Colonic mucosa (tissue), 4 donors: ENCODE data around the gene RNF4. TPM values are rescaled to one million over a fixed set of nuclear protein-coding genes. Genes with fewer than 3 reads are reported as not detected.
A peak's percentile ranks its signal among the peaks of the same experiment; 100 is the strongest.

Experiments
- DNase-seq: peaks from one replicate; pipeline ENCODE4 v3.0.0-alpha.2; 2020
- H3K27ac ChIP-seq: fragments of 200-600 bp; one replicate; pipeline ENCODE4 v1.8.0; 2021
- H3K27me3 ChIP-seq: fragments of 200-600 bp; one replicate; pipeline ENCODE4 v1.8.0; 2021
- H3K36me3 ChIP-seq: fragments of 200-600 bp; one replicate; pipeline ENCODE4 v1.8.0; 2021
- H3K4me1 ChIP-seq: fragments of 200-600 bp; one replicate; pipeline ENCODE4 v1.8.0; 2021; ENCODE audit warnings: mild to moderate bottlenecking
- H3K4me3 ChIP-seq: fragments of 200-600 bp; one replicate; pipeline ENCODE4 v1.8.0; 2021
- H3K9ac ChIP-seq, 2 donors: one replicate each; pipeline ENCODE4 v1.7.0; 2013; ENCODE audit warnings: control low read depth in 2 of 2, low read depth in 2 of 2, low read length in 2 of 2
- H3K9me3 ChIP-seq: fragments of 200-600 bp; one replicate; pipeline ENCODE4 v1.8.0; 2021
- CTCF ChIP-seq: fragments of 200-600 bp; IDR thresholded peaks from one replicate; pipeline ENCODE4 v1.8.0; 2022; ENCODE audit warnings: antibody characterized with exemption, mild to moderate bottlenecking
- intact Hi-C: fragments of 100-400 bp; cut with DNase I; formaldehyde crosslinking; loops from one replicate; pipeline ENCODE4 v1.14.1; 2022
- total RNA-seq, 2 donors: library from RNA; stranded (reverse); fragmentation: NEBNext Ultra II Directional in 1 of 2; extraction: Animal tissue kit (Norgen Biotek cat#: 25700) in 1 of 2; gene quantifications; one replicate each; pipeline ENCODE4 v1.2.1, GENCODE V29; 2021
- donor health status: healthy.
- donor health status: DM: no; HTN: no; CAD: no.
- donor health status: DM: no; HTN: no; CAD: no.

RNF4 gene
- 10 to 100 TPM; 50.1 to 51.1 TPM for total RNA-seq

- intact Hi-C loops: no loop called here
- H3K4me1 ChIP-seq: peaks cover 14% of the 10 kb centered on the region
- DNase-seq: peak; percentile 98
- H3K36me3 ChIP-seq: peaks cover 8% of the 10 kb centered on the region
- no peaks in the 10 kb centered on the region for H3K9me3 ChIP-seq
- peak within 1 kb of the TSS; percentile 98 for H3K4me3 ChIP-seq
- H3K9ac ChIP-seq: peak within 1 kb of the TSS; percentile 93 to 96
- TF ChIP-seq CTCF: no peak
- peak within 1 kb of the TSS; percentile 96 for H3K27ac ChIP-seq
- no peaks in the 10 kb centered on the region for H3K27me3 ChIP-seq
Observed at GRCh38 chr4:2468456-2469191, at the start of gene RNF4. RNF4 (plus strand) TSS chr4:2469106; CDS start chr4:2490494, 21,388 bp downstream.

GRCh38 chr4:2419814-2420213, 49.1 kb upstream of the RNF4 start:
- no peaks in the 10 kb centered on the region for H3K27me3 ChIP-seq
- intact Hi-C loops: no loop called here
- TF ChIP-seq CTCF: no peak
- no peak overlapping the region for H3K27ac ChIP-seq
- peaks cover 8% of the 10 kb centered on the region for H3K4me1 ChIP-seq
- H3K36me3 ChIP-seq: no peaks in the 10 kb centered on the region
- H3K9ac ChIP-seq: peak overlapping the region in 1 of 2 donors; percentile 59
- no peak overlapping the region for H3K4me3 ChIP-seq
- no peaks in the 10 kb centered on the region for H3K9me3 ChIP-seq
- DNase-seq: no peak

- H3K9ac ChIP-seq: no peak overlapping the region
- intact Hi-C loops: no loop called here
- H3K36me3 ChIP-seq: no peaks in the 10 kb centered on the region
- no peaks in the 10 kb centered on the region for H3K27me3 ChIP-seq
- H3K9me3 ChIP-seq: no peaks in the 10 kb centered on the region
- peaks cover 5% of the 10 kb centered on the region for H3K4me1 ChIP-seq
- H3K4me3 ChIP-seq: no peak overlapping the region
- H3K27ac ChIP-seq: no peak overlapping the region
- DNase-seq: no peak
- no peak for TF ChIP-seq CTCF
Observed at GRCh38 chr4:2421928-2422327, 47.0 kb upstream of the RNF4 start.

- Histone ChIP-seq H3K27me3 (no peaks in the 10 kb centered on the region), H3K27ac (no peak overlapping the region), H3K9ac (no peak overlapping the region), H3K36me3 (no peaks in the 10 kb centered on the region), H3K4me3 (no peak overlapping the region), H3K4me1 (peaks cover 5% of the 10 kb centered on the region), H3K9me3 (no peaks in the 10 kb centered on the region)
- intact Hi-C loops: no loop called here
- no peak for TF ChIP-seq CTCF
- no peak for DNase-seq
Observed at GRCh38 chr4:2423066-2423465, 45.8 kb upstream of the RNF4 start.

- peaks cover 5% of the 10 kb centered on the region for H3K4me1 ChIP-seq
- no peak for TF ChIP-seq CTCF
Observed at GRCh38 chr4:2423695-2424094, 45.2 kb upstream of the RNF4 start.

More at GRCh38 chr4:2423695-2424094, 45.2 kb upstream of the RNF4 start:
- H3K9ac ChIP-seq: no peak overlapping the region
- no peaks in the 10 kb centered on the region for H3K36me3 ChIP-seq
- no peaks in the 10 kb centered on the region for H3K27me3 ChIP-seq
- H3K9me3 ChIP-seq: no peaks in the 10 kb centered on the region
- no peak for DNase-seq
- no peak overlapping the region for H3K4me3 ChIP-seq
- H3K27ac ChIP-seq: no peak overlapping the region
- intact Hi-C loops: no loop called here
